Skin of body (tissue), 2 donors: ENCODE measurements around the gene WASF2. TPM values are rescaled to one million over a fixed set of nuclear protein-coding genes. Genes with fewer than 3 reads are reported as not detected.
"Not testable (repeated sequence)": the region's sequence is repeated elsewhere in the genome, so short reads cannot be mapped to it uniquely, and the experiment has no call there.

ENCODE experiments used
- DNase-seq: peaks from one replicate; lab custom pipeline; 2025; lab: John Stamatoyannopoulos, UW
- total RNA-seq: library from RNA; depleted of rRNA; stranded (reverse); fragments of >200 nt; gene quantifications from one replicate; pipeline ENCODE4 v1.2.3, GENCODE V29; 2014

WASF2 gene
- total RNA-seq, 1 donor from 2014 or later: 38.6 TPM

DNA sequence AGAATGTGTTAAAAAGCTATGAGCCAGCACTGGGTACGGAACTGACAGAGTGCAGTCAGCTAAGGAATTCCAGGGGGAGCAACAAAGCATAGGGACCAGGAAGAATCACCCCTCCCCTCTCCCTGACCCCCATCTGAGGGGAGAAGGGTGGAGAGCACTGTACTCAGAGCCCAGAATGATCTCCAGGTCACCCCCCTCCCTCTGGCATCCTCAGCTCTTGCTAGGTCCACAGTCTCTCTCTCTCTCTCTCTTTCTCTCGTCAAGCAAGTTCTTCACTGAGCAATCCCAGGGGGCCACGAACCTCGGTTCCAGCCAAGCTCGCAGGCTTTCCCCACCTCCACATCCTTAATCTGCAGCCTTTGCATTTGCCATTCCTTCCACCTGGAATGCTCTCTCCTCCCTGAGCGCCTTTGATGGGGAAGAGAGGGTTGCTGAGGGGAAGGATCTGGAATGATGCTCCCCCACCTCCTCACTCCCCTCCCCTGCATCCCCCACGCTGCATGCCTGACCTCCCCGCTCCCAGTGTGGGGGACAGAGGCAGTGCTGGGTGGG, 6.7 kb upstream of the WASF2 start:
- peak; percentile 27 for DNase-seq

- DNase-seq: no peak
Measured at GRCh38 chr1:27492796-27493195, 2.8 kb upstream of the WASF2 start.

DNA sequence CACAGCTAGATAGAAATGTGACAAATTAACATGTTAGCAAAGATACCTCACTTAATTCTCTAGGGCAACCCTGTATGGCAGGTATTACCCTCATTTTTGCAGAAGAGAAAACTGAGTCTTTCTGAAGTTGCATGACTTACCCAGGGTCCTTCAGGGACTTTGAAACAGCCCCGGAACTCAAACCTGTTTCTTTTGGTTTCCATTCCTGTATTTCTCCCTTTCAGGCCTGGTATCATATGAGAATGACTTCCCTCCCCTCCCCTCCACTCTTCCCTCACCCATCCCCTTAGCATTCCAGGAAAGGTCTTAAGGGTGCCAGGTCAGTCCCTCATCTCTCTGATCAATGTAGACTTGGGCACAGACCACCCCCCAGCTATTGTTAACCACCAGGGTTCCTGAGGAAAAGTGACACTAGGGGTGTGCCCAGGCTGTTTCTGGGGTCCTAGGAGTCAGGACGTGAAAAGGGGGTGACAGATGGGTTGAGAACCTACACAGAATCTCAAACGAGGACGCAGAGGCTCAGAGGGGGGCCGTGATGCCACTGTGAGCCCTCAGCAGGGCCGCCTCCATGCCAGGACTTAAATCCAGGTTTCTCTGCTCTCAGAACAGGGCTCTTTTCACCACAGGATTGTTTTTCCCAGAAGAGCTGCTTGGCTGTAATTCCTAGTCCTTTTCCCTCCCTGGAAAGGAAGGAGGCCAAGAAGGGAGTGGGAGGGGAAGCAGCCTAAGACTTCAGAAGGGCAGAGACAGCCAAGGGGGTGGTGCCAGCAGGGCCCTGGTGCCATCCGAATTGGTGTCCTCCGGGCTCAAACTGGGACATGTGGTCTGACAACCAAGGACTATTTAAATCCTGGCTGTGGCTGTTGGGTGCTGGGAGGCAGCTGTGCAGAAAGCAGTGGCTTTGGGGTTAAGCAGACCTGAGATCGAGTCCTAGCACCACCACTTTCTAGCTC, 2.1 kb upstream of the WASF2 start:
- DNase-seq: peak; percentile 36

GRCh38 chr1:27489501-27489972, 430 bp downstream of the WASF2 start:
- peak; percentile 26 for DNase-seq

- peak; percentile 70 for DNase-seq
Measured at GRCh38 chr1:27487966-27488884, 1.7 kb downstream of the WASF2 start.

- no peak for DNase-seq
Measured at GRCh38 chr1:27485363-27485762, 4.6 kb downstream of the WASF2 start.

DNA sequence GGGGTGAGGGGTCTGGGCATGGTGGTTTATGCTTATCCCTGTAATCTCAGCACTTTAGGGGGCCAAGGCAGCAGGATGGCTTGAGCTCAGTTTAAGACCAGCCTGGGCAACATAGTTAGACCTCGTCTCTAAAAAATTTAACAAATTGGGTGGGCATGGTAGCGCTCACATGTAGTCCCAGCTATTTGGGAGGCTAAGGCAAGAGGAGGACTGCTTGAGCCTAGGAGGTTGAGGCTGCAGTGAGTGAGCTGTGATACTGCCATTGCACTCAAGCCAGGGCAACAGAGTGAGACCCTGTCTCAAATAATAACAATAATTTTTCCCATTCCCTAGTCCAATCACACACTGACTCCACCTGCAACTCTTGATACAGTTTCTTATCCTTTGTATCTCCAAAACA, 6.3 kb downstream of the WASF2 start:
- DNase-seq: no peak

- DNase-seq: no peak
Measured at GRCh38 chr1:27481994-27482620, 7.9 kb downstream of the WASF2 start.

DNA sequence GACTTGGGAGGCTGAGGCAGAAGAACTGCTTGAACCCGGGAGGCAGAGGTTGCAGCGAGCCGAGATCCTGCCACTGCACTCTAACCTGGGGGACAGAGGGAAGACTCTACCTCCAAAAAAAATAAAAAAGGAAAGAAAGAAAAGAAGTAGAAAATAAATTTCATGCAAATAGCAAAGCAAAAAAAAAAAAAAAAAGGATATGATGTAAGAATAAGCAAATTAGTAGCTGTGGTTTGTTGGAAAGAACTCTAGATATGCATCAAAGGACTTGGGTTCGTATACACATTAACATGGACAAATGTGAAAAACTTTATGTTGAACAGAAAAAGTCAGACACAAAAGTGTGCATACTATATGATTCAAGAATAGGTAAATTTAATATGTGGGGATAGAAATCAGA, 11.9 kb downstream of the WASF2 start:
- DNase-seq: no peak

DNA sequence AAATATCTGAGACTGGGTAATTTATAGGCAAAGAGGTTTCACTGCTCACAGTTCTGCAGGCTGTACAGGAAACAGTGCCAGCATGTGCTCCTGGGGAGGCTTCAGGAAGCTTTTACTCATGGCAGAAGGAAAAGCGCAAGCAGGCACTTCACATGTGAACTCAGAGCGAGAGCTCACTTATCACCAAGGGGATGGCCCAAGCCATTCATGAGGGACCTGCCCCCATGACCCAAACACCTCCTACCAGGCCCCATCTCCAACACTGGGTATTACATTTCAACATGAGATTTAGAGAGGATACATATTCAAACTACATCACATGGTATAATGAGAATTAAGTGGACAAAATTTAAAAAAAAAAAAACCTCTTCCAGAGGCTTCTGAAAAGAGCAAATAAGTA, 13.7 kb downstream of the WASF2 start:
- no peak for DNase-seq

DNA sequence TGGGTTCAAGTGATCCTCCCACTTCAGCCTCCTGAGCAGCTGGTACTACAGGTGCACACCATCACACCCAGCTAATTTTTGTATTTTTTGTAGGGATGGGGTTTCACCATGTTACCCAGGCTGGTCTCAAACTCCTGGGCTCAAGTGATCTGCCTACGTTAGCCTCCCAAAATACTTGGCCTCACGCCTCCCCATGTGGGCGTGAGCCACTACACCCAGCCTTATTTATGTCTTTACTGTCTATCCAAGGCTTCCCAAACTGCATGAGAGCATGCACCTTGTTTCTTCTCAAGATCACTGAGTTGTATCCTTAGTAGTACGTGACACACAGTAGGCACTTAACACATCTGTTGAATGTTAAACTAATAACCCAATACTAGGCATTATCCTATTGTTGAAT, 14.2 kb downstream of the WASF2 start:
- no peak for DNase-seq

DNA sequence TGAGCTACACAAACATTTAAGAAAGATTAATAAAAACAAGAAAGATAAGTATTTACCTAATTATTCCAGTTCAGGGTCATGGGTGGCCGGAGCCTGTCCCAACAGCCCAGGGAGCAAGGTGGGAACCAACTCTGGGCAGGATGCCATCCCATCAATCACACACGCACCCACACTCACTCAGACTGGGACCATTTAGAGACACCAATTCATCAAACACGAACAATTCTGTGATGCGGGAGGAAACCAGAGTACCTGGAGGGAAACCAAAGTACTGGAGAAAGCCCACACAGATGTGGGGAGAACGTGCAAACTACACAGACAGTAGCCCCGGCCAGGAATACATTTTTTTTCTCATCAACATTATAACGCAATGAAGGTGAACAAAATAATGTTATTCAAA, 16.2 kb downstream of the WASF2 start:
- DNase-seq: no peak

DNA sequence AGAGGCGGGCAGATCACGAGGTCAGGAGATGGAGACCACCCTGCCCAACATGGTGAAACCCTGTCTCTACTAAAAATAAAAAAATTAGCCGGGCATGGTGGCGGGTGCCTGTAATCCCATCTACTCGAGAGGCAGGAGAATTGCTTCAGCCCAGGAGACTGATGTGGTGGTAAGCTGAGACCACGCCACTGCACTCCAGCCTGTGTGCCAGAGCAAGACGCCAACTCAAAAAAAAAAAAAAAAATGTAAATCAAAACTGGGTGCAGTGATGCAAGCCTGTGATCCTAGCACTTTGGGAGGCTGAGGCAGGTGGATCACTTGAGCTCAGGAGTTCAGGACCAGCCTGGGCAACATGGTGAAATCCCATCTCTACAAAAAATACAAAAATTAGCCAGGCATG, 17.9 kb downstream of the WASF2 start:
- DNase-seq: not testable (repeated sequence)

- DNase-seq: no peak
Measured at GRCh38 chr1:27471477-27471876, 18.5 kb downstream of the WASF2 start.

DNA sequence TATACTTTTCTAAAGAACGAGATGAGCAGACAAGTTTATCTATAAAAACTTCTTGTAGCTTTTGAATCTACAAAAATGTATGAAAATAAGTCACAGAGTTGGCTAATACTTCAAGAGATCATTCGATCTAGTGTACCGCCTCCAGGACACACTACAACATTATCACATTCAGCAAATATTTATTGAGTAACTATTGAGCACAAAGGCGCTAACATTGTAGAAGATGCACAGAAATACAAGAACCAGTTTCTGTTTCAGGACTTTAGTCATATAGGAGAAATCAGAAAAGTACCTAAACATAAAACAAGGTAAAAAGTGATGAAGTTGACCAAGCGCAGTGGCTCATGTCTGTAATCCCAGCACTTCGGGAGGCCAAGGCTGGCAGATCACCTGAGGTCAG, 20.6 kb downstream of the WASF2 start:
- no peak for DNase-seq

- not testable (repeated sequence) for DNase-seq
Measured at GRCh38 chr1:27468378-27468777, 21.6 kb downstream of the WASF2 start.

- no peak for DNase-seq
Measured at GRCh38 chr1:27464926-27465647, 24.9 kb downstream of the WASF2 start.

- not testable (repeated sequence) for DNase-seq
Measured at GRCh38 chr1:27463916-27464315, 26.1 kb downstream of the WASF2 start.

- not testable (repeated sequence) for DNase-seq
Measured at GRCh38 chr1:27458521-27458920, 31.4 kb downstream of the WASF2 start.

DNA sequence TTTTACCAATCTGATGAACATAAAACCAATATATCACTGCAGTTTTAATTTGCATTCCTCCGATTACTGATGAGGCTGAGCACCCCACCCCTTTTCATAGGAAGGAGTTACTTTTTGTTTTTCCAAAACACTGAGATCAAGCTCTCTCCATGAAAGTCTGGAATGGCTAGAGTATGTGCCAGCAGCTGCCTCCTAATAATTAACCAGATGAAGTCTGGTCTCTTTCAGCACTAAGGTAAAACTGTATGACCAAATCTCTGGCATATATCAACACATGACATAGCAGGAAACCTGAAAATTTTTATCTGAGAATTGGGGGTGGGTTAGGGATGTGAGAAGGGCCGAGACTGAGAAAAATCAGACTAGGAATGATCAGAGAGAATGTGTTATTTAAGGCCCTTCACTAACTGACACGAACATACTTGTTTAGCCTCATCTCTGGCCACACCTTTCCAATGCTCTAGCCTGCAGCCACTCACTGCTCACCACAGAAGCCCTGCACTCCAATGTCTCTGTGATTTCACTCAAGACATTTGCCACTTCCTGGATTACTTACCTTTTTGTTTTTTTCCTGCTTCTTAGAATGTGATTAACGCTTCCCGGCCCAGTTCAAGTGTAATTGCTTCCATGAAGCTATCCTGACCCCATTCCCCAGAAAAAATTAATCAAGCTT, 34.7 kb downstream of the WASF2 start:
- DNase-seq: no peak
